K562 (cell line): ENCODE measurements around the gene RNF222. TPM values are rescaled to one million over a fixed set of nuclear protein-coding genes. Genes with fewer than 3 reads are reported as not detected.

Experiments used
- ATAC-seq: fragments of 200-7000 bp; cut with Tn5 transposase; 3 replicates; pipeline ENCODE4 v1.9.1; 2020; ENCODE audit warnings: moderate library complexity
- BruUV-seq: library from RNA; stranded (reverse); fragments of 400-500 nt; replicated peaks from 2 replicates; lab custom pipeline; 2021; lab: Mats Ljungman, UMichigan
- CTCF ChIA-PET: fragments of 300-600 bp; formaldehyde crosslinking; extraction: SDS; loops from one replicate; lab custom pipeline; 2021; ENCODE audit warnings: low intra/inter-chr PET ratio; lab: Yijun Ruan, JAX
- POLR2A ChIA-PET: fragments of 300-600, 350-650 bp; sonication (Branson Sonifier 250); formaldehyde crosslinking; extraction: SDS; loops from one replicate; lab custom pipeline; 2021; ENCODE audit warnings: antibody characterized with exemption, inconsistent platforms; lab: Yijun Ruan, JAX
- DNase-seq, 4 experiments: peaks; one replicate each; pipeline versions ENCODE4 v3.0.0 to v3.0.0-alpha.2; 2011 to 2018; ENCODE audit warnings: low spot score in 3 of 4, mixed read lengths in 3 of 4; ENCODE audit errors: extremely low read depth in 1 of 4
- FAIRE-seq: peaks from 2 replicates; lab custom pipeline; 2011; peaks lifted over from hg19 to GRCh38; lab: Jason Lieb, UNC
- H2AFZ ChIP-seq: 2 replicates; pipeline ENCODE4 v1.6.0; 2011; ENCODE audit warnings: low read depth, low read length, control low read depth, inconsistent platforms
- H3K27ac ChIP-seq: fragments of 200-600 bp; 3 replicates; pipeline ENCODE4 v1.8.0; 2011; ENCODE audit warnings: low read depth, mild to moderate bottlenecking, control low read depth, inconsistent platforms, low read length, moderate library complexity, mixed read lengths; ENCODE audit errors: extremely low read depth
- H3K27me3 ChIP-seq, 2 experiments: fragments of 300-600 bp in 1 of 2; 2 replicates in 1 of 2; 3 replicates in 1 of 2; pipeline versions ENCODE4 v1.6.0 to v1.8.0; 2011; ENCODE audit warnings: inconsistent platforms in 2 of 2, low read length in 2 of 2, mild to moderate bottlenecking in 1 of 2, mixed read lengths in 1 of 2, moderate library complexity in 1 of 2; ENCODE audit not compliant: control insufficient read depth in 2 of 2, insufficient read depth in 2 of 2
- H3K36me3 ChIP-seq: fragments of 300-600 bp; 3 replicates; pipeline ENCODE4 v1.8.0; 2011; ENCODE audit warnings: mild to moderate bottlenecking, low read length, inconsistent platforms; ENCODE audit not compliant: control insufficient read depth, insufficient read depth
- H3K4me1 ChIP-seq, 2 experiments: fragments of 200-600 bp in 1 of 2; replicated peaks in 1 of 2; 2 replicates in 1 of 2; 3 replicates in 1 of 2; pipeline versions ENCODE4 v1.5.1 to v1.8.0; 2011; ENCODE audit warnings: inconsistent platforms in 2 of 2, low read length in 2 of 2, mild to moderate bottlenecking in 1 of 2, mixed read lengths in 1 of 2, moderate library complexity in 1 of 2; ENCODE audit not compliant: control insufficient read depth in 2 of 2, insufficient read depth in 2 of 2
- H3K4me2 ChIP-seq: 2 replicates; pipeline ENCODE4 v1.6.1; 2011; ENCODE audit warnings: low read length, control low read depth, inconsistent platforms, mixed read lengths; ENCODE audit not compliant: insufficient read depth
- H3K4me3 ChIP-seq: fragments of 200-600 bp; sonication (generic), shearing (Covaris generic); 2 replicates; pipeline ENCODE4 v1.5.1; 2016; ENCODE audit warnings: control low read depth, inconsistent platforms
- H3K79me2 ChIP-seq: fragments of 200-600 bp; 3 replicates; pipeline ENCODE4 v1.8.0; 2011; ENCODE audit warnings: low read length, inconsistent platforms; ENCODE audit not compliant: control insufficient read depth, insufficient read depth
- H3K9ac ChIP-seq, 2 experiments: 2 replicates each; pipeline versions ENCODE4 v1.6.0 to v1.6.1; 2011; ENCODE audit warnings: low read depth in 2 of 2, low read length in 2 of 2, control low read depth in 1 of 2, inconsistent platforms in 1 of 2, mild to moderate bottlenecking in 1 of 2, mixed read lengths in 1 of 2; ENCODE audit not compliant: insufficient read depth in 1 of 2
- H3K9me1 ChIP-seq: one replicate; pipeline ENCODE4 v1.6.0; 2011; ENCODE audit warnings: inconsistent platforms, mild to moderate bottlenecking, low read length, moderate library complexity; ENCODE audit not compliant: control insufficient read depth, insufficient read depth
- H3K9me3 ChIP-seq: replicated peaks from 2 replicates; pipeline ENCODE4 v1.5.1; 2011; ENCODE audit warnings: low read depth, low read length, inconsistent platforms; ENCODE audit not compliant: control insufficient read depth, insufficient read depth
- H4K20me1 ChIP-seq: replicated peaks from 2 replicates; pipeline ENCODE4 v1.6.1; 2011; ENCODE audit warnings: low read length, inconsistent platforms, mixed read lengths; ENCODE audit not compliant: control insufficient read depth, insufficient read depth
- DACH1 ChIP-seq: fragments of 450-650 bp; IDR thresholded peaks from 2 replicates; pipeline ENCODE4 v1.6.1; 2018; ENCODE audit not compliant: partially characterized antibody
- FOXJ3 ChIP-seq: sonication (generic); formaldehyde crosslinking; IDR thresholded peaks from 2 replicates; pipeline ENCODE4 v1.4.0; 2020; ENCODE audit warnings: mild to moderate bottlenecking, missing genetic modification reagents
- FOXK1 ChIP-seq: sonication (generic); formaldehyde crosslinking; IDR thresholded peaks from 2 replicates; pipeline ENCODE4 v1.8.0; 2022; ENCODE audit warnings: missing genetic modification reagents, mild to moderate bottlenecking, borderline replicate concordance
- NELFE ChIP-seq: IDR thresholded peaks from 2 replicates; pipeline ENCODE4 v1.6.1; 2011; ENCODE audit warnings: mild to moderate bottlenecking; ENCODE audit not compliant: insufficient read depth, insufficient read length
- RBM15 ChIP-seq: fragments of 200-400 bp; formaldehyde crosslinking; IDR thresholded peaks from 2 replicates; pipeline ENCODE4 v1.6.1; 2018; ENCODE audit warnings: mild to moderate bottlenecking, low read length, moderate library complexity; ENCODE audit not compliant: insufficient read depth
- ZBTB1 ChIP-seq: sonication (generic); formaldehyde crosslinking; IDR thresholded peaks from 2 replicates; pipeline ENCODE4 v1.8.1; 2023; ENCODE audit warnings: missing genetic modification reagents, low read depth, mild to moderate bottlenecking, borderline replicate concordance
- ZC3H8 ChIP-seq: fragments of 450-650 bp; IDR thresholded peaks from 2 replicates; pipeline ENCODE4 v1.6.1; 2017
- ZNF133 ChIP-seq: fragments of 250-450 bp; sonication (Bioruptor Pico); IDR thresholded peaks from 2 replicates; pipeline ENCODE4 v1.4.0; 2020; ENCODE audit warnings: mild to moderate bottlenecking
- WGBS: fragments of 100-300 bp; shearing (Covaris generic); methylation state at CpG from one replicate; pipeline ENCODE4 v1.1.6; 2016; ENCODE audit warnings: low coverage, mixed read lengths; ENCODE audit not compliant: insufficient coverage; ENCODE audit errors: missing lambda C conversion rate; 5-methylcytosine and 5-hydroxymethylcytosine counted together
- in situ Hi-C: fragments of 300-500 bp; cut with MboI; formaldehyde crosslinking; loops from 4 replicates; pipeline ENCODE4 v1.15.0; 2018; ENCODE audit warnings: inconsistent platforms, mixed read lengths
- intact Hi-C: fragments of 100-400 bp; cut with micrococcal nuclease; formaldehyde crosslinking; loops from 2 replicates; pipeline ENCODE4 v1.14.2; 2022
- polyA plus RNA-seq, 8 experiments: library from polyadenylated mRNA; depleted of rRNA in 4 of 8; stranded (reverse) in 5 of 8; unstranded in 3 of 8; fragments of >200 nt; fragmentation: Nextera tagmentation in 2 of 8; fragmentation: Illumina TruSeq in 1 of 8; extraction: Ambion mirVana in 2 of 8; extraction: Trizol in 1 of 8; gene quantifications; 2 replicates each; pipeline versions ENCODE4 v1.2.1 to v1.2.3, GENCODE V29; 2011 to 2014; ENCODE audit warnings: inconsistent platforms in 1 of 8, missing spikeins in 1 of 8
- total RNA-seq, 7 experiments: library from RNA; depleted of rRNA in 6 of 7; stranded (reverse); fragments of >200 nt in 6 of 7; fragmentation: Illumina TruSeq in 2 of 7; extraction: Trizol in 2 of 7; gene quantifications; 2 replicates each; pipeline versions ENCODE4 v1.2.1 to v1.2.3, GENCODE V29; 2011 to 2021; ENCODE audit warnings: low replicate concordance in 1 of 7
- TF ChIP-seq, protein P1 (sequence below): fragments of 250-450 bp; sonication (Bioruptor Pico); IDR thresholded peaks from 2 replicates; pipeline ENCODE4 v1.5.0; 2021
- TF ChIP-seq, protein P2 (sequence below): IDR thresholded peaks from 2 replicates; pipeline ENCODE4 v1.6.1; 2011; ENCODE audit warnings: borderline replicate concordance, low read depth, mild to moderate bottlenecking, moderate library complexity, low read length; ENCODE audit not compliant: insufficient read depth, poor library complexity, severe bottlenecking
- TF ChIP-seq, protein P3 (sequence below): fragments of 450-650 bp; IDR thresholded peaks from 2 replicates; pipeline ENCODE4 v1.6.1; 2017; ENCODE audit warnings: antibody characterized with exemption, mild to moderate bottlenecking
- TF ChIP-seq, protein P4 (sequence below): sonication (generic); formaldehyde crosslinking; IDR thresholded peaks from 2 replicates; pipeline ENCODE4 v1.8.0; 2022; ENCODE audit warnings: missing genetic modification reagents, mild to moderate bottlenecking, borderline replicate concordance

RNF222 gene
- total and polyA plus RNA-seq, 9 of the 15 experiments (the other 6 are each of a cell fraction or from before 2014, with no cell fraction given): not detected

DNA sequence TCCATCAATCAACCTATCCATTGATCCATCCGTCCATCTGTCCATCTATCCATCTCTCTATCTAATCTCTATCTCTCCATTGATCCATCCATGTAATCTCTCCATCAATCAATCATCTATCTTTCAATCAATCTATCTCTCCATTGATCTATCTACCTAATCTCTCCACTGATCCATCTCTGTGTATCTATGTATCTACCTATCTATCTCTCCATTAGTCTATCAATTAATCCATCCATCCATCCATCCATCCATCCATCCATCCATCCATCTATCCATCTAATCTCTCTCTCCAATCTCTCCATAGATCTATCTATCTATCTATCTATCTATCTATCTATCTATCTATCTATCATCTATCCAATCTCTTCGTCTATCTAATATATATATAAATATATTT is 3.5 kb upstream of the RNF222 start:
- ChIA-PET CTCF (no interaction called here), POLR2A (no interaction called here)
- Histone ChIP-seq H4K20me1 (no peaks in the 10 kb centered on the region), H3K36me3 (no peaks in the 10 kb centered on the region), H3K4me1 (peaks cover 0 to 9% of the 10 kb centered on the region in 2 experiments; a peak in 2 of 5 replicates), H3K27me3 (peaks cover 0 to 15% of the 10 kb centered on the region in 2 experiments; a peak in 3 of 5 replicates), H3K79me2 (no peaks in the 10 kb centered on the region), H3K4me2 (no peak overlapping the region), H2AFZ (no peak overlapping the region), H3K4me3 (no peak overlapping the region), H3K9me3 (no peaks in the 10 kb centered on the region), H3K9ac (no peak overlapping the region), H3K27ac (no peak overlapping the region), H3K9me1 (no peaks in the 10 kb centered on the region)
- ATAC-seq (no peak), DNase-seq (no peak), FAIRE-seq (no peak)
- in situ Hi-C loops (loop anchor here (10.0 kb wide), 1 partner anchor 354 kb away; the partner anchor contains the start of gene SPDYE4), intact Hi-C loops (no loop called here)
- no TSS peak for BruUV-seq
- WGBS: 20% methylated on average over 2 of the region's 2 CpGs
- no peak for TF ChIP-seq ZC3H8
- no peak for TF ChIP-seq FOXJ3 (CRISPR knock-in tag)
- no peak for TF ChIP-seq NELFE
- TF ChIP-seq, protein P1, sequence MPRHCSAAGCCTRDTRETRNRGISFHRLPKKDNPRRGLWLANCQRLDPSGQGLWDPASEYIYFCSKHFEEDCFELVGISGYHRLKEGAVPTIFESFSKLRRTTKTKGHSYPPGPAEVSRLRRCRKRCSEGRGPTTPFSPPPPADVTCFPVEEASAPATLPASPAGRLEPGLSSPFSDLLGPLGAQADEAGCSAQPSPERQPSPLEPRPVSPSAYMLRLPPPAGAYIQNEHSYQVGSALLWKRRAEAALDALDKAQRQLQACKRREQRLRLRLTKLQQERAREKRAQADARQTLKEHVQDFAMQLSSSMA (CRISPR knock-in tag): no peak
- TF ChIP-seq FOXK1: no peak
- TF ChIP-seq, protein P2, sequence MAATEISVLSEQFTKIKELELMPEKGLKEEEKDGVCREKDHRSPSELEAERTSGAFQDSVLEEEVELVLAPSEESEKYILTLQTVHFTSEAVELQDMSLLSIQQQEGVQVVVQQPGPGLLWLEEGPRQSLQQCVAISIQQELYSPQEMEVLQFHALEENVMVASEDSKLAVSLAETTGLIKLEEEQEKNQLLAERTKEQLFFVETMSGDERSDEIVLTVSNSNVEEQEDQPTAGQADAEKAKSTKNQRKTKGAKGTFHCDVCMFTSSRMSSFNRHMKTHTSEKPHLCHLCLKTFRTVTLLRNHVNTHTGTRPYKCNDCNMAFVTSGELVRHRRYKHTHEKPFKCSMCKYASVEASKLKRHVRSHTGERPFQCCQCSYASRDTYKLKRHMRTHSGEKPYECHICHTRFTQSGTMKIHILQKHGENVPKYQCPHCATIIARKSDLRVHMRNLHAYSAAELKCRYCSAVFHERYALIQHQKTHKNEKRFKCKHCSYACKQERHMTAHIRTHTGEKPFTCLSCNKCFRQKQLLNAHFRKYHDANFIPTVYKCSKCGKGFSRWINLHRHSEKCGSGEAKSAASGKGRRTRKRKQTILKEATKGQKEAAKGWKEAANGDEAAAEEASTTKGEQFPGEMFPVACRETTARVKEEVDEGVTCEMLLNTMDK: no peak
- no peak for TF ChIP-seq ZNF133
- TF ChIP-seq, protein P3, sequence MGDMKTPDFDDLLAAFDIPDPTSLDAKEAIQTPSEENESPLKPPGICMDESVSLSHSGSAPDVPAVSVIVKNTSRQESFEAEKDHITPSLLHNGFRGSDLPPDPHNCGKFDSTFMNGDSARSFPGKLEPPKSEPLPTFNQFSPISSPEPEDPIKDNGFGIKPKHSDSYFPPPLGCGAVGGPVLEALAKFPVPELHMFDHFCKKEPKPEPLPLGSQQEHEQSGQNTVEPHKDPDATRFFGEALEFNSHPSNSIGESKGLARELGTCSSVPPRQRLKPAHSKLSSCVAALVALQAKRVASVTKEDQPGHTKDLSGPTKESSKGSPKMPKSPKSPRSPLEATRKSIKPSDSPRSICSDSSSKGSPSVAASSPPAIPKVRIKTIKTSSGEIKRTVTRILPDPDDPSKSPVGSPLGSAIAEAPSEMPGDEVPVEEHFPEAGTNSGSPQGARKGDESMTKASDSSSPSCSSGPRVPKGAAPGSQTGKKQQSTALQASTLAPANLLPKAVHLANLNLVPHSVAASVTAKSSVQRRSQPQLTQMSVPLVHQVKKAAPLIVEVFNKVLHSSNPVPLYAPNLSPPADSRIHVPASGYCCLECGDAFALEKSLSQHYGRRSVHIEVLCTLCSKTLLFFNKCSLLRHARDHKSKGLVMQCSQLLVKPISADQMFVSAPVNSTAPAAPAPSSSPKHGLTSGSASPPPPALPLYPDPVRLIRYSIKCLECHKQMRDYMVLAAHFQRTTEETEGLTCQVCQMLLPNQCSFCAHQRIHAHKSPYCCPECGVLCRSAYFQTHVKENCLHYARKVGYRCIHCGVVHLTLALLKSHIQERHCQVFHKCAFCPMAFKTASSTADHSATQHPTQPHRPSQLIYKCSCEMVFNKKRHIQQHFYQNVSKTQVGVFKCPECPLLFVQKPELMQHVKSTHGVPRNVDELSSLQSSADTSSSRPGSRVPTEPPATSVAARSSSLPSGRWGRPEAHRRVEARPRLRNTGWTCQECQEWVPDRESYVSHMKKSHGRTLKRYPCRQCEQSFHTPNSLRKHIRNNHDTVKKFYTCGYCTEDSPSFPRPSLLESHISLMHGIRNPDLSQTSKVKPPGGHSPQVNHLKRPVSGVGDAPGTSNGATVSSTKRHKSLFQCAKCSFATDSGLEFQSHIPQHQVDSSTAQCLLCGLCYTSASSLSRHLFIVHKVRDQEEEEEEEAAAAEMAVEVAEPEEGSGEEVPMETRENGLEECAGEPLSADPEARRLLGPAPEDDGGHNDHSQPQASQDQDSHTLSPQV: no peak
- TF ChIP-seq RBM15: no peak
- no peak for TF ChIP-seq ZBTB1 (CRISPR knock-in tag)
- TF ChIP-seq DACH1: peak; percentile 84
- TF ChIP-seq, protein P4, sequence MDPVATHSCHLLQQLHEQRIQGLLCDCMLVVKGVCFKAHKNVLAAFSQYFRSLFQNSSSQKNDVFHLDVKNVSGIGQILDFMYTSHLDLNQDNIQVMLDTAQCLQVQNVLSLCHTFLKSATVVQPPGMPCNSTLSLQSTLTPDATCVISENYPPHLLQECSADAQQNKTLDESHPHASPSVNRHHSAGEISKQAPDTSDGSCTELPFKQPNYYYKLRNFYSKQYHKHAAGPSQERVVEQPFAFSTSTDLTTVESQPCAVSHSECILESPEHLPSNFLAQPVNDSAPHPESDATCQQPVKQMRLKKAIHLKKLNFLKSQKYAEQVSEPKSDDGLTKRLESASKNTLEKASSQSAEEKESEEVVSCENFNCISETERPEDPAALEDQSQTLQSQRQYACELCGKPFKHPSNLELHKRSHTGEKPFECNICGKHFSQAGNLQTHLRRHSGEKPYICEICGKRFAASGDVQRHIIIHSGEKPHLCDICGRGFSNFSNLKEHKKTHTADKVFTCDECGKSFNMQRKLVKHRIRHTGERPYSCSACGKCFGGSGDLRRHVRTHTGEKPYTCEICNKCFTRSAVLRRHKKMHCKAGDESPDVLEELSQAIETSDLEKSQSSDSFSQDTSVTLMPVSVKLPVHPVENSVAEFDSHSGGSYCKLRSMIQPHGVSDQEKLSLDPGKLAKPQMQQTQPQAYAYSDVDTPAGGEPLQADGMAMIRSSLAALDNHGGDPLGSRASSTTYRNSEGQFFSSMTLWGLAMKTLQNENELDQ: no peak
